Effector CD8-positive, alpha-beta T cell (primary cell): ENCODE measurements around the gene SPTBN1.
"Not testable (repeated sequence)": the region's sequence is repeated elsewhere in the genome, so short reads cannot be mapped to it uniquely, and the experiment has no call there.

ENCODE experiments used
- DNase-seq: peaks from one replicate; lab custom pipeline; 2025; lab: John Stamatoyannopoulos, UW

SPTBN1 gene

DNA sequence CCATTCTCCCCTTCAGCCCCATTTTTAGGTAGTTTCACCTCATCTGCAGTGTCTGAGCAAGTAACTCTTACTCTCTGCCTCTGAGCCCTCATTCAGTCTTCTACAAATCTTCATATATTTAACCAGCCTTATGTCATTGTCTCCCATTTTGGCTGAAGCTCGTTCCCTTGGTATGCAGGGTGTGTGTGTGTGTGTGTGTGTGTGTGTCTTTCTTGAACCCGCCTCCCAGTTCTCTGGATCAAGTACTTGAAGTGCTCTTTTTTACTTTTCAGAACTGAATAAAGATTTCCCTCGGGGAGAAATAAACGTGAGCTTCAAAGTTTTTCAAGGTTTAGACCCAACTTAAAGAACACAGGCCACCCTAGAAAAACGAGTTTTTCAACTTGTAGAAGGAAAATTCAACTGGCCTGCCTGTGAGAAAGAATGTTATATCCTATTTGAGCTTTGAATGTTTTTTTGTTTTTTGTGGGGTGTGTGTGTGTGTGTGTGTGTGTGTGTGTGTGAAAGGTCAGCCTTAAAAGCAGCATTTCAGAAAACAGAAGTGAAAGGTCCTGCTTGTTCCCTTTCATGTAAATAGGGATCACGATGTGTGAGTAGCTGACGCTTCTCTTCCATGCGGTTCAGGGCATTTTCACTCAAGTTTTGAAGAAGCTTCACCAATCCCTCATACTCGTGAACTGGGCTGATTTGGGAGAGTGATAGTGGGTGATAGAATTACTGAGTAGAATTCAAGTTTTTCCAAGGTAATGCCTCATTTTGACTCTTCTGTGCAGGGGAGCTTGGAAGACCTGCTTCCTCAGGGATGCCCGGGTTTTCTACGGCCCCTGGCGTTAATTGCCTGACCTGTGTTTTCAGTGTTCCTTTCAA, 216.7 kb downstream of the SPTBN1 start:
- DNase-seq, result no peak

DNA sequence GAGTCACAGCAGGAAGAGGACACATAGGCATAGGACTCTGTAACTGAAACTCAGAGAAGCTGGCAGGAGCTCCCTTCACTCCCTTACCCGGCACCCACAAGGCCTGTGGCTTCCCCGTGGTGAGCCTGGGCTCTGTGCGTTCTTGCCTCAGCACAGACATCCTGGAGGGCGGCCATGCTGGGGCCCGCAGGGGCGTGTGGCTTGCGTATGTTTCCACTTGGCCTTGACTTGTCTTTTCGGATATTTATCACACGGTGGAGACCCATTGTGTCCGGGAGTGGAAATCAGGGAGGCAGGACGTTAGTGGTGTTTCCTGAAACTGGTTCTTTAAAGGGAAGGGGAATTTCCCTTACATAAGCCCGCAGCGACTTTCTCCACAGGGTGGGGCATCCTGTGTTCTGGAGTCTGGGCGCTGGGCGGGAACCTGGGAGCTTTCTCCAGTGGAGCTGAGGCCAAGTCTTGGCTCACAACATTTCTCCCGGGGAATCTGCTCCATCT, 217.4 kb downstream of the SPTBN1 start:
- no peak for DNase-seq

DNA sequence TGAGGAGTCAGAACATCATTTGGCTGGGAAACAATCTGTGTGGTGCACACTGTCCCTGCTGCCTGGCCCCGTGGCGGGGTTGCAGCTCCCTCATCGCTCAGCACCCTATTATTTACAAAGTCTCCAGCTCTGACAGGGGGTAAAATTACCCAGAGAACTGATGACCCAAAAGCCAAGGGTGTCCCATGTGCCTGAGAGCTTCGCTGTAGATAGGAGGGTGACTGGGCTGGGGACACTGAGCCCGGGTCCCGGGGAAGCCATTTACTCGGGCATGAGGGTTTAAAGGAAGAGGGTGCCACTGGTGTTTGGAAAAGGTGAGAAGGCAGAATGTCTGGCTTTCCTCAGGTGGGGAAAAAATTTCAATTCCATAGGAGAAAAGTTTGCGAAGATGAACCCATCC, 219.2 kb downstream of the SPTBN1 start:
- DNase-seq, result no peak

DNA sequence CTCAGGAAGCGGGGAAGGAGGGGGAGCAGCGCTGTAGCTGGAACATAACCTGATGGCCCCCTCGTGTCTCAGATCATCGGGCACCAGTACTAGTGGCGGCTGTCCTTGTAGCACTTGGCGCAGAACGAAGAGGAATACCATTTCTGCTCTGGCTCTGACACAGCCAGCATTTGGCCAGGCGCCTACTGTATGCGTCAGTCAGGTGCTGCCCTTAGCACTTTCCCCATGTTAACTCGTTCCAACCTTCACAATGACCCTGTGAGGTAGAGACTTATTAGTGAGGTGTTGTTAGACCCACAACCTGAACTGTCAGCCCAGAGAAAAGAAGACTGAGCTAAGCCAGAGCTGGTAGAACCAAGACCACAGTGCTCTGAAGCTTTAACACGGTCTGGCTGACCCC, 219.6 kb downstream of the SPTBN1 start:
- DNase-seq, result no peak

DNA sequence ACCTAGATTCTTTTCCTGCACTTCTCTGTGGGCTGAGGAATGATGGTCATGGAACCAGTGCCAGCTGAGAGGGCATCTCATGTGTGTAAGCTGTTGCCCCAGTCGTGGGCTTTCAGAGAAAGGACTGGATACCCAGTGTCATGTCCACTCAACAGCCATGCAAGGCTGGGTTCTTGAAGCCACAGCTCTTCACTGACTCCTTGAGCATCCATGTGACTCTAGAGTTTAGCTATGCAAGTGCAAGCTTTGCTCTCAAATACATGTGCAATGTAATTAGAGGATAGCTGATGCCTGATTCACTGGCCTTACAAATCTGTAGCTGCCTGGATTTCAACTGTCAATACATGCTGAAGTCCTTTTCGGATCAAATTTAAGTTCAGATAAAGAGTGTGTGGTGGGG, 220.5 kb downstream of the SPTBN1 start:
- DNase-seq, result no peak

DNA sequence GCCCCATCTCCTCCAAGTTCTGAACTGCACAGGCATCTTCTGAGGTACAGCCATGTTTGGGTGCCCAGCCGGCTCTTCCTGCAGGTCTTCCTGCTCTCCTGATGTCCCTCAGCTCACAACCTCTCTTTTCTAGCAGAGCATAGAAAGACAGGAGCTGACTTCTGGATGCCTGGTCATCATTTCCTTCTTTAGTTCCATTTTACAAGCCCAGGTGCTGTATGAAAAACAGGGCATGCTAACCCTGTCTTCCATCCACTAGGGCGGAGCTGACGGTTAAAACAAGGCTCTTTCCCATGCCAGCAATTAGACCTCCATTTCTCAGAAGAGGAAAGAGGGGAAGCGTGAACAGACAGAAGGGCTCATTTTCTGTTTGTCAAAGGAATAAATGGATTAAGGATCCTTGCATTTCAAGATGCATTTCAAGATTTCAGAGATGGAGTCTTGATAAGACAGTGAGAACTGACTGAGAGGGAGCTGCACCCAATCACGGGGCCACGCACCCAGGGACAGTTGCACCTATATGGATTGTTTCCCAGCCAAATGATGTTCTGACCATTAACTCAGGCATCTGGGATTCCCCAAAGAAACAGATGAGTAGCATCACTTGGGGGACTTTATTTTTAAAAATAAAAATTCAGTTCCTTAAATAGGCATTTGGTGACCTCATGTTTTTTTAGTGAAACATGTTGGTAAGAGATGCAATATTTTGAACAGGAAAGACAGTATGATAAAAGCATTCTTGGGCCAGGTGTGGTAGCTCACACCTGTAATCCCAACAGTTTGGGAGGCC, 221.5 kb downstream of the SPTBN1 start:
- DNase-seq, result no peak

DNA sequence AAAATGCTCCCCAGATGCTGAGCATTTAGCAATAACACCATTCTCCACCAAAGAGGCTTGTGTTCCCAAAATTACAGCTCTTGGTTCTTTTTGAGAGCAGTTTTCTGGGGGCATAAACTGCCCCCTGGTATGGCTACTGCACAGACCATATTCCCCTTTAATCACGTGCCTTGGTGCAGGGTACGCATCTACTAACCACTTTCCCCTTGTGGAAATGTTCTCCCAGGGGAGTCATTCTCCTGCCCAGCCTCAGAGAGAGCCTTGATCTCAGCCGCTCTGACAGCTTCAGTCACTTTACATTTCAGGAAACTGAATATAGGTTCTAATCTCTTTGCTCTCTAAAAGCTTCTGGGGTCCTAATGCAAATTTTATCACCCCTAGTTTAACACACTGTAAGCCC, 222.6 kb downstream of the SPTBN1 start:
- DNase-seq, result no peak

DNA sequence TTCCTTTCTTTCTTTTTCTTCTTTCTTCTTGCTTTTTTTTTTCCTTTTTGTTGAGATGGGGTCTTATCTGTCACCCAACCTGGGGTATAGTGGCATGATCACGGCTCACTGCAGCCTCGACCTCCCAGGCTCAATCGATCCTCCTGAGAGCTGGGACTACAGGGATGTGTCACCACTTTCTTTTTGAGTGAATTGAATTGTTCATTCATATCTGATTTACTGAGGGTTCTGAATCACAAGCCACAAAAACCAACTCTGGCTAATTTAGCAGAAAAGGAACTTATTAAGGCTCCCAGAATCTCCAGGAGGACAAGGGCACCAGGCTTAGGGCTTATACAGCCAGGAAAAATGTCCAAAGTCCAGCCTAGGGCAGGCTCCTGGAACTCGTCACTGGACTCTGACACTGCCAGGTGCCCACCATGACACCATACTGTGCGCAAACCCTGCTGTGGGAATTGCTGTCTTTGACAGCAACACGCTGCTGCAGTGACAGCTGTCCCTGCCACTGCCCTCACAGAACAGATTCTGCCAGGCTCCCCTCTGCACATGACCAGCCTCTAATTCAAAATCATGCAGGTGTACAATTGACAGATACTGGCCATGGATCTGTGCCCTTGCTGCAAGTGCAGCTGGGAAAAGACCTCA, 224.4 kb downstream of the SPTBN1 start:
- no peak for DNase-seq

DNA sequence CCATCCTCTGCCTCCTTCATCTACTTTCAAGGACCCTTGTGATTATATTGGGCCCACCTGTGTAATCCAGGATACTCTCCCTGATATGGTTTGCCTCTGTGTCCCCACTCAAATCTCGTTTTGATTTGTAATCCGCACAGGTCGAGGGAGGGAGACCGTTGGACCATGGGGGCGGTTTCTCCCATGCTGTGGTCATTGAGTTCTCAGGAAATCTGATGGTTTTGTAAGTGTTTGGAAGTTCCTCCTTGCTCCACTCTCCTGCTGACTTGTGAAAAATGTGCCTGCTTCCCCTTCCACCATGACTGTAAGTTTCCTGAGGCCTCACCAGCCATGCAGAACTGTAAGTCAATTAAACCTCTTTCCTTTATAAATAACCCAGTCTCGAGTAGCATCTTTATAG, 225.3 kb downstream of the SPTBN1 start:
- DNase-seq, result no peak

DNA sequence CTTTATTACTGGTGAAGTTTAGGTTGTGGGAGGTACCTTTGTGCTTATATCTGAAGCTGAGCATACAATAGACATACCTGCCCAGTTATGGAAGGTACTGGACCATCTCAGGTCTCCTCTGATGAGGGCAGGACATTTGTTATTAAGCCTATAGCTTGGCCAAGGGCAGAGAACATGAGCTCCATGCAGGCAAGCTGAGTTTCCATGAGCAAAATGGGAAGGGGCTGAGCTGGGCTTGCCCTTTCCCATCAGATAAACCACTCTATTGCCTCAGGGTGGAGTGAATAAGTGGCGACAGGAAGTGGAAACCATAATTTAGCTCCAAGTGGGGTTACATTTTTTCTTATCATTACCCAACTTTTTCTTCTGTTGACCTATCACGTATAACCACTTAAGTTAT, 227.5 kb downstream of the SPTBN1 start:
- DNase-seq, result no peak

DNA sequence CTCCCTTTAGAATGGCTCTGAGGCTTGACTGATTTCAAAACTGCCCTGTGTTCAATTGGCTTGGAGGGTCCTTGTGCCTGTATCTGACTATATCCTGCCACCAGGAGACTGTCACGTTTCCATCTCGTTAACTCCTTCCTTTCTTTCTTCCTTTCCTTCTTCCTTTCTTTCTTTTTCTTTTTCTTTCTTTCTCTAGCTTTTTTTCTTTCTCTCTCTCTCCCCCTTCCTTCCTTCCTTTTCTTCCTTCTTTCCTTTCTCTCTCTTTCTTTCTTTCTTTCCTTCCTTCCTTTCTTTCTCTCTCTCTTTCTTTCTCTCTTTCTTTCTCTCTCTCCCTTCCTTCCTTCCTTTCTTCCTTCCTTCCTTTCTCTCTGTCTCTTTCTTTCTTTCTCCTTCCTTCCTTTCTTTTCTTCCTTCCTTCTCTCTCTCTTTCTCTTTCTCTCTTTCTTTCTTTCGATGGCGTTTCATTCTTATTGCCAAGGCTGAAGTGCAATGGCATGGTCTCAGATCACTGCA, 229.2 kb downstream of the SPTBN1 start:
- no peak for DNase-seq

DNA sequence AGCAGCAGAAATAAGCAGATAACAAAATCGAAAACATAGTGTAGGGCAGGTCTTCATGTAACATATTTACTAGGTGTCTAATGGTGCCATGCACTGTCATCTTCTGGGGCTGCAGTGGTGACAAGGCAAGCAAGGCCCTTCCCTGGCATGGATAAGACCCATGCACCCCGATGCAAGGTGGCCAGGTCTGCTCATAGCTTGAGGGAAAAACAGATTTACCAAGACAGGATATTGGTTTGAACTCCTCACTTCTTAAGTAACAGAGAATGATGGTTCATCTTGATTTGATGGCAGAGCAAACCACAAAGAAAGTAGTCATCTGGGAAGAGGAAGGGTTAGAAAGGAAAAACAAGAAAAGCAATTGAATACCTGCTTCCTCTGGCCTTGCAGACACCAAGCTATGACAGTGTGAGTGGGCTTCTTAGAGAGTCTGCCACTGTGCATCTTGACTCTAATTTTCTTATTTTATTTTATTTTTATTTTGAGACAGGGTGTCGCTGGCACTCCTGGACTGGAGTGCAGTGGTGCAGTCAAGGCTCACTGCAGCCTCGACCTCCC, 231.5 kb downstream of the SPTBN1 start:
- DNase-seq, result no peak

DNA sequence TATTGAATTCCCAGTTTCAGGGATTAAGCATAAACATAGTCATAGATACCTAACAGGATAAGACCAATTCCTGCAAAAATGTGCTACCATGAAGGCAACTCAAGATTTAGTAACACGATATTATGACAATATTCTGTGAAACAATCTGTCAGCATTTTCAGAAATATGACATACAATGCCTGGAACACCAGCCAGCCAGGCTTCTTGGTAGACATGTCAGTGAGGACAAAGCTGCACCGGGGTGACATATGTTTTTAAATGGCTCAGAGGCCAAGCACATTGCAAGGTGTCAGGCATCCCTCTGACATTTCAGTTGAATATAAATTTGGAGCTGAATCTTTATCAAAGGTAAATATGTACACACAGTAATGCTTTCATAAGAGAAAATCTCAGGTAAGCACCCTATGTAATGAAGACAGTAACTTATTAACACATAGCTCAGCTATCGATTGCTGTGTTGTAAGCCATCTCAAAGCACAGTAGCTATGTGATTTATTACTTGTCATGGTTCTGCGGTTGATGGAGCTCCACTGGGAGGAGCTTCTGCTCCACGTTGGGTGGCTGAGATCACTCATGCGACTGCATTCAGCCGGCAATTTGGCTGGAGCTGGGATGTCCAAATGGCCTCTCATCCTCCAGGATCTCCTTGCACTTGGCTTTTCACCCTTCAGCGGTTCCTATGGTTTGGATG, 235.5 kb downstream of the SPTBN1 start:
- DNase-seq, result no peak

DNA sequence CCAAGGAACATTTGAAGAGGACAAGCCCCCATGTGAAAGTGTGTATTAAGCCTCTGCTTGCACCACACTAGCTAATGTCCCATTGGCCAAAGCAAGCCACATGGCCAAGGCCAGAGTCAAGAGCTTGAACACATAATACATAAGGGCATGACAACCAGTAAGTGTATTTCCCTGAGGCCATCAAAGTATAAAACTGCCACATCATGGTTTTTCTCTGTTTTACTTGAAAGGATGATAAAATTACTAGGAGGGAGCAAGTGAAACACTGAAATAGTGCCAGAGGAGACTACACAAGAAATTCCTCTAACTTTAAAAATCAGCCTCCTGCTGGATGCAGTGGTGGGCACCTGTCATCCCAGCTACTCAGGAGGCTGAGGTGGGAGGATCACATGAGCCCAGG, 236.4 kb downstream of the SPTBN1 start:
- no peak for DNase-seq

DNA sequence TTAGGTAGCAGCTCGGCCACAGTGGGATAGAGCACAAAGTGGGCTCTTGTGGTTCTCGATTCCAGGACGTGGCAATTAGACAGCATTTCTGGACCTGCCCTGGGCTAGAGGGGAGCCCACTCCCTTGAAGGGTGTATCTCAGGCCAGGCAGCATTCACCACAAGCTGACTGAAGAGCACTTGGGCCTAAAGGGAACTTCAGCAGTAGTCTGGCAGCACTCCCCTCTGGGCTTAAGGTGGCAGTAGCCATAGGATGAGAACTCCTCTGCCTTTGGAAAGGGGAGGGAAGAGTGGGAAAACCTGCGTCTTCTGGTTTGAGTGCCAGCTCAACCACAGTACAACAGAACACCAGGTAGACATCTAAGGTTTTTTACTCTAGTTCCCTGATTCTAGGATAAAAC, 239.3 kb downstream of the SPTBN1 start:
- no peak for DNase-seq

DNA sequence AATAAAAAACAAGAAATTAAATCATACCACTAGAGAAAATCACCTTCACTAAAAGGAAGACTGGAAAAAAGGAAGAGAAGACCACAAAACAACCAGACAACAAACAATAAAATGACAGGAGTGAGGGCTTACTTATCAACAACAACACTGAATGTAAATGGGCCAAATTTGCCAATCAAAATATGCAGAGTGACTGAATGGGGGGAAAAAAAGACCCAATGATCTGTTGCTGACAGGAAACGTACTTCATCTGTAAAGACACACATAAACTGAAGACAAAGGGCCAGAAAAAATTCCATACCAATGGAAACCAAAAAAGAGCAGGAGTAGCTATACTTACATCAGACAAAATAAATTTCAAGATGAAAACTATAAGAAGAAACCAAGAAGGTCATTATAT, 241.8 kb downstream of the SPTBN1 start:
- DNase-seq, result no peak

DNA sequence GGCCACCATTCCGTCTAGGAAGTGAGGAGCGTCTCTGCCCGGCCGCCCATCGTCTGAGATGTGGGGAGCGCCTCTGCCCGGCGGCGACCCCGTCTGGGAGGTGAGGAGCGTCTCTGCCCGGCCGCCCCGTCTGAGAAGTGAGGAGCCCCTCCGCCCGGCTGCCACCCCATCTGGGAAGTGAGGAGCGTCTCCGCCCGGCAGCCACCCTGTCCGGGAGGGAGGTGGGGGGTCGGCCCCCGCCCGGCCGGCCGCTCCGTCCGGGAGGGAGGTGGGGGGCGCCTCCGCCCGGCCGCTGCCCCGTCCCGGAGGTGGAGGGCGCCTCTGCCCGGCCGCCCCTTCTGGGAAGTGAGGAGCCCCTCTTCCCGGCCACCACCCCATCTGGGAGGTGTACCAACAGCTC, 242.8 kb downstream of the SPTBN1 start:
- DNase-seq, result not testable (repeated sequence)

DNA sequence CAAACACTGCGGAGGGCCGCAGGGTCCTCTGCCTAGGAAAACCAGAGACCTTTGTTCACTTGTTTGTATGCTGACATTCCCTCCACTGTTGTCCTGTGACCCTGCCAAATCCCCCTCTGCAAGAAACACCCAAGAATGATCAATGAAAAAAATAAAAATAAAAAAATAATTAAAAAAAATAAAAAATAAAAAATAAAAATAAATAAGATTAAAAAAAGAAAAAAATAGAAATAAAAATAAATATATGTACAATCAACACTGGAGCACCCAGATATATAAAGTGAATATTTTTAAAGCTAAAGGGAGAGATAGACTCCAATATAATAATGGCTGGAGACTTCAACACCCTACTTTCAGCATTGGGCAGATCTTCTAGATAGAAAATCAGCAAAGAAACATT, 243.5 kb downstream of the SPTBN1 start:
- DNase-seq, result no peak

DNA sequence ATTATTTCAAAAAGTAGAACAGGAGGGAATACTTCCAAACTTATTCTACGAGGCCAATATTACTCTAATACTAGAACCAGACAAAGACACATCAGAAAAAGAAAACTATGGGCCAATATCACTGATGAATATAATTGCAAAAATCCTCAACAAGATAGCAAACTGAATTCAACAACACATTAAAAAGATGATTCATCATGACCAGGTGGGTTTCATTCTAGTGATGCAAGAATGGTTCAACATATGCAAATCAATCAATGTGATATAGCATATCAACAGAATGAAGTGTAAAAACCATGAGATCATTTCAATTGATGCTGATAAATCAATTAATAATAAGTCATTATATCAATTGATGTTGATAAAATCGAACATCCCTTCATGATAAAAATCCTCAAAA, 244.9 kb downstream of the SPTBN1 start:
- DNase-seq, result no peak

DNA sequence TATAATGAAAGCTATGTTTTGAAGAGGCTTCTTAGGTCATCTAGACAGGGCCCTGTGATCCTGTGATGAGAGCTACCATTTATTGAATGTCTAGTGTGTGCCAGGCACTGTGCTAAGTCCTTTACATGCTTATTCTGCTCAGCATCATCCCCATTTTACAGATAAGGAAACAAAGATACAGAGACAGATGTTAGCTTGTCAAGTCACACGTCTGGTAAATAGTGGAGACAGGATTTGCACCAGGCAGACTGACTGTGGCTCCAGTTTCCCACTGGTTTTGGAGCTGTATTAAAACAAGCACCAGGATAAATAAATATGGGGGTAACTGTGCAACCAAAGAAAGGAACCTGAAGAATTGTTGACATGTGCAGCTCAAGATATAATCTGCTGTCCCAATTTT, 248.1 kb downstream of the SPTBN1 start:
- no peak for DNase-seq
